Neuronal stem cell (in vitro differentiated cells): Measurements from ENCODE around the gene CSNK1G2.

ENCODE experiments used
- DNase-seq: peaks from one replicate; pipeline ENCODE4 v3.0.0-alpha.2; 2013; ENCODE audit warnings: low spot score
- H2AFZ ChIP-seq: one replicate; pipeline ENCODE4 v1.6.1; 2013; ENCODE audit warnings: mild to moderate bottlenecking, low read length, inconsistent platforms
- H2AK5ac ChIP-seq: 2 replicates; pipeline ENCODE4 v1.6.1; 2013; ENCODE audit warnings: low read depth, mild to moderate bottlenecking, inconsistent platforms, low read length, moderate library complexity, mixed read lengths
- H2BK120ac ChIP-seq: 2 replicates; pipeline ENCODE4 v1.6.1; 2013; ENCODE audit warnings: low read depth, mild to moderate bottlenecking, inconsistent platforms, low read length, moderate library complexity, mixed read lengths
- H2BK12ac ChIP-seq: one replicate; pipeline ENCODE4 v1.6.1; 2013; ENCODE audit warnings: low read length, inconsistent platforms
- H2BK15ac ChIP-seq: 2 replicates; pipeline ENCODE4 v1.6.1; 2013; ENCODE audit warnings: mild to moderate bottlenecking, low read length, inconsistent platforms, mixed read lengths
- H2BK5ac ChIP-seq: one replicate; pipeline ENCODE4 v1.6.1; 2013; ENCODE audit warnings: inconsistent platforms, mild to moderate bottlenecking, low read length, moderate library complexity
- H3K14ac ChIP-seq: one replicate; pipeline ENCODE4 v1.6.1; 2013; ENCODE audit warnings: low read length, inconsistent platforms
- H3K18ac ChIP-seq: 2 replicates; pipeline ENCODE4 v1.6.1; 2013; ENCODE audit warnings: low read length, inconsistent platforms
- H3K23ac ChIP-seq: 2 replicates; pipeline ENCODE4 v1.6.1; 2013; ENCODE audit warnings: low read depth, mild to moderate bottlenecking, mixed read lengths, low read length, inconsistent platforms; ENCODE audit not compliant: poor library complexity
- H3K27ac ChIP-seq: replicated peaks from 3 replicates; pipeline ENCODE4 v1.5.1; 2013; ENCODE audit warnings: low read length, inconsistent platforms
- H3K27me3 ChIP-seq, 3 experiments: 2 replicates each; pipeline ENCODE4 v1.6.1; 2013; ENCODE audit warnings: low read length in 3 of 3, mild to moderate bottlenecking in 2 of 3, inconsistent platforms in 1 of 3, low read depth in 1 of 3, mixed read lengths in 1 of 3, moderate library complexity in 1 of 3; ENCODE audit not compliant: control insufficient read depth in 3 of 3, insufficient read depth in 3 of 3
- H3K36me3 ChIP-seq, 2 donors: replicated peaks in 1 of 2; 2 replicates each; pipeline ENCODE4 v1.6.1; 2013; ENCODE audit warnings: low read length in 2 of 2; ENCODE audit not compliant: control insufficient read depth in 2 of 2, insufficient read depth in 2 of 2
- H3K4ac ChIP-seq: 2 replicates; pipeline ENCODE4 v1.6.1; 2013; ENCODE audit warnings: inconsistent platforms, mild to moderate bottlenecking, low read length, moderate library complexity
- H3K4me1 ChIP-seq, 2 donors: 1 replicate in 1 of 2; 2 replicates in 1 of 2; pipeline ENCODE4 v1.6.1; 2013; ENCODE audit warnings: low read length in 2 of 2, low read depth in 1 of 2; ENCODE audit not compliant: control insufficient read depth in 2 of 2, insufficient read depth in 1 of 2
- H3K4me2 ChIP-seq: one replicate; pipeline ENCODE4 v1.6.1; 2013; ENCODE audit warnings: mild to moderate bottlenecking, low read length, inconsistent platforms; ENCODE audit not compliant: insufficient read depth, poor library complexity, severe bottlenecking
- H3K4me3 ChIP-seq, 2 donors: 2 replicates each; pipeline ENCODE4 v1.5.1; 2013; ENCODE audit warnings: low read length in 2 of 2, mild to moderate bottlenecking in 2 of 2, inconsistent platforms in 1 of 2, moderate library complexity in 1 of 2
- H3K79me1 ChIP-seq: one replicate; pipeline ENCODE4 v1.6.1; 2013; ENCODE audit warnings: low read depth, mild to moderate bottlenecking, inconsistent platforms, low read length, moderate library complexity
- H3K9ac ChIP-seq: one replicate; pipeline ENCODE4 v1.6.1; 2013; ENCODE audit warnings: mild to moderate bottlenecking, low read depth, low read length, inconsistent platforms; ENCODE audit not compliant: poor library complexity
- H3K9me3 ChIP-seq, 2 donors: replicated peaks in 1 of 2; 2 replicates each; pipeline versions ENCODE3 to v1.6.1; 2013; ENCODE audit warnings: low read length in 2 of 2, mild to moderate bottlenecking in 2 of 2, inconsistent platforms in 1 of 2, low read depth in 1 of 2, mixed read lengths in 1 of 2, moderate library complexity in 1 of 2; ENCODE audit not compliant: control insufficient read depth in 2 of 2, insufficient read depth in 1 of 2
- H4K8ac ChIP-seq: one replicate; pipeline ENCODE4 v1.6.1; 2013; ENCODE audit warnings: low read depth, mild to moderate bottlenecking, inconsistent platforms, low read length, moderate library complexity
- H4K91ac ChIP-seq: one replicate; pipeline ENCODE4 v1.6.1; 2013; ENCODE audit warnings: low read length, low read depth, mild to moderate bottlenecking, inconsistent platforms; ENCODE audit not compliant: poor library complexity
- WGBS, 2 donors: extraction: QIAGEN DNeasy Blood & Tissue Kit; methylation state at CpG; one replicate each; pipeline ENCODE4 v1.1.7; 2013; ENCODE audit warnings: missing lambda C conversion rate in 2 of 2, mixed read lengths in 1 of 2; ENCODE audit not compliant: insufficient read length in 2 of 2, insufficient replicate concordance in 1 of 2; ENCODE audit errors: extremely low coverage in 2 of 2; 5-methylcytosine and 5-hydroxymethylcytosine counted together

The CSNK1G2 gene

GRCh38 chr19:1910177-1910576, 30.8 kb upstream of the CSNK1G2 start:
- no peak overlapping the region for H3K4me3 ChIP-seq
- peaks cover 23 to 69% of the 10 kb centered on the region in 2 donors for H3K36me3 ChIP-seq
- peaks cover 52% of the 10 kb centered on the region for H3K79me1 ChIP-seq
- H2AFZ ChIP-seq: no peak overlapping the region
- no peaks in the 10 kb centered on the region for H3K27me3 ChIP-seq
- H3K9ac ChIP-seq: no peak overlapping the region
- H3K9me3 ChIP-seq: peaks cover 0 to 5% of the 10 kb centered on the region in 2 donors
- no peak overlapping the region for H3K14ac ChIP-seq
- no peak overlapping the region for H3K4me2 ChIP-seq
- H2BK15ac ChIP-seq: no peak overlapping the region
- no peak overlapping the region for H3K18ac ChIP-seq
- no peak overlapping the region for H2AK5ac ChIP-seq
- no peak overlapping the region for H2BK12ac ChIP-seq
- DNase-seq: no peak
- H2BK5ac ChIP-seq: no peak overlapping the region
- WGBS, 2 donors: no CpG with 5 or more reads among the region's 10 CpGs
- H4K8ac ChIP-seq: no peak overlapping the region
- no peak overlapping the region for H2BK120ac ChIP-seq
- no peak overlapping the region for H4K91ac ChIP-seq
- peaks cover 4% of the 10 kb centered on the region in 2 donors for H3K4me1 ChIP-seq
- H3K23ac ChIP-seq: peak overlapping the region; percentile 80
- H3K4ac ChIP-seq: no peak overlapping the region
- H3K27ac ChIP-seq: no peak overlapping the region

GRCh38 chr19:1911098-1911497, 29.9 kb upstream of the CSNK1G2 start:
- peaks cover 49% of the 10 kb centered on the region for H3K79me1 ChIP-seq
- H3K4me1 ChIP-seq: no peaks in the 10 kb centered on the region
- no CpG with 5 or more reads among the region's 13 CpGs for WGBS, 2 donors
- H3K23ac ChIP-seq: no peak overlapping the region
- no peak overlapping the region for H3K9ac ChIP-seq
- H3K4me3 ChIP-seq: no peak overlapping the region
- H3K27ac ChIP-seq: no peak overlapping the region
- H2BK12ac ChIP-seq: no peak overlapping the region
- no peak overlapping the region for H4K8ac ChIP-seq
- H2AFZ ChIP-seq: no peak overlapping the region
- H2BK120ac ChIP-seq: no peak overlapping the region
- no peak for DNase-seq
- no peak overlapping the region for H3K14ac ChIP-seq
- H3K9me3 ChIP-seq: peaks cover 0 to 5% of the 10 kb centered on the region in 2 donors
- no peak overlapping the region for H3K4ac ChIP-seq
- no peaks in the 10 kb centered on the region for H3K27me3 ChIP-seq
- no peak overlapping the region for H2BK5ac ChIP-seq
- peaks cover 25 to 71% of the 10 kb centered on the region in 2 donors for H3K36me3 ChIP-seq
- no peak overlapping the region for H3K18ac ChIP-seq
- no peak overlapping the region for H4K91ac ChIP-seq
- no peak overlapping the region for H2AK5ac ChIP-seq
- no peak overlapping the region for H3K4me2 ChIP-seq
- H2BK15ac ChIP-seq: no peak overlapping the region

GRCh38 chr19:1911995-1912394, 29.0 kb upstream of the CSNK1G2 start:
- Histone ChIP-seq H3K23ac (no peak overlapping the region), H3K27me3 (no peaks in the 10 kb centered on the region), H2AFZ (no peak overlapping the region), H3K9ac (no peak overlapping the region), H3K36me3 (peaks cover 28 to 72% of the 10 kb centered on the region in 2 donors), H2BK120ac (no peak overlapping the region), H2BK5ac (no peak overlapping the region), H2AK5ac (no peak overlapping the region), H3K27ac (no peak overlapping the region), H3K79me1 (peaks cover 50% of the 10 kb centered on the region), H3K4me1 (no peaks in the 10 kb centered on the region), H3K4me3 (no peak overlapping the region), H3K4me2 (no peak overlapping the region), H4K8ac (no peak overlapping the region), H3K18ac (peak overlapping the region; percentile 48), H2BK15ac (no peak overlapping the region), H4K91ac (no peak overlapping the region), H3K14ac (no peak overlapping the region), H2BK12ac (peak overlapping the region; percentile 3), H3K9me3 (peaks cover 0 to 5% of the 10 kb centered on the region in 2 donors), H3K4ac (no peak overlapping the region)
- no CpG with 5 or more reads among the region's 37 CpGs for WGBS, 2 donors
- DNase-seq: no peak

- Histone ChIP-seq H4K8ac (no peak overlapping the region), H3K4me1 (no peaks in the 10 kb centered on the region), H4K91ac (no peak overlapping the region), H2AK5ac (no peak overlapping the region), H3K18ac (peak overlapping the region; percentile 48), H3K36me3 (peaks cover 29 to 72% of the 10 kb centered on the region in 2 donors), H2BK120ac (no peak overlapping the region), H3K23ac (peak overlapping the region; percentile 65), H2AFZ (no peak overlapping the region), H3K27ac (no peak overlapping the region), H3K4me3 (no peak overlapping the region), H3K14ac (peak overlapping the region; percentile 56), H2BK12ac (peak overlapping the region; percentile 73), H3K4me2 (no peak overlapping the region), H2BK5ac (no peak overlapping the region), H3K4ac (peak overlapping the region; percentile 37), H3K9ac (no peak overlapping the region), H3K79me1 (peaks cover 41% of the 10 kb centered on the region), H3K9me3 (peaks cover 0 to 5% of the 10 kb centered on the region in 2 donors), H3K27me3 (no peaks in the 10 kb centered on the region), H2BK15ac (no peak overlapping the region)
- no CpG with 5 or more reads among the region's 77 CpGs for WGBS, 2 donors
- DNase-seq: no peak
Measured at GRCh38 chr19:1912760-1913505, 28.0 kb upstream of the CSNK1G2 start.
